Measurements from ENCODE around the gene GP1BB. TPM values are rescaled to one million over a fixed set of nuclear protein-coding genes. Genes with fewer than 3 reads are reported as not detected.

The GP1BB gene
- polyA plus RNA-seq, 2 of the 4 experiments (the other 2 are of a cell fraction): 0.06 to 0.48 TPM

DNA sequence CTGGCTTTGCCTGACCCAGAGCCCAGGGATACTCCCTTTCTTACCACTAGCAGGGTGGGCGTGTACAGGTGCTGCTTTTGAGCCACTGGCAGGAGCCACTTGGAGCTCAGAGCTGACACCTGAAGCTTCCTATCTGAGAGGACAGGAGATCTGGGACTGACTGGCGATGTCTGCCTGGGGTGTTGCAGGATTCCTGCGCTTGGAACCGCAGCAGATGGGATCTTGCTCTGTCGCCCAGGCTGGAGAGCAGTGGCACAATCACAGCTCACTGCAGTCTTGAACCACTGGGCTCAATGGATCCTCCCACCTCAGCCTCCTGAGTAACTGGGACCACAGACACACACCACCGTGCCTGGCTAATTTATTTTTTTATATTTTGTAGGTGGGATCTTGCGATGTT is 17.7 kb downstream of the GP1BB start:
- POLR2A ChIA-PET: no interaction called here
- H3K4me2 ChIP-seq: no peak overlapping the region
- no peak overlapping the region for H3K27ac ChIP-seq
- CTCF ChIA-PET: interaction anchor here (1.6 to 11.1 kb wide), 3 partner anchors 10 to 169 kb away, joined by 6 to 86 read pairs (median 11); no protein-coding TSS in a partner anchor
- DNase-seq (ENCODE audit: low read depth in 1 of 2, low spot score in 1 of 2) (no peak), FAIRE-seq (no peak), ATAC-seq (no peak)
- no peaks in the 10 kb centered on the region for H3K9me3 ChIP-seq
- no peak overlapping the region for H3K4me3 ChIP-seq
- WGBS (ENCODE audit: missing lambda C conversion rate): 86% methylated on average over 5 of the region's 7 CpGs
- TF ChIP-seq MAFK (IDR thresholded peaks at IDR 0.05; ENCODE audit: partially characterized antibody) (no peak), HDAC2 (IDR thresholded peaks at IDR 0.05) (no peak), CBX2 (IDR thresholded peaks at IDR 0.05; ENCODE audit: borderline replicate concordance, low read depth) (no peak), RARB (CRISPR knock-in tag; IDR thresholded peaks at IDR 0.05) (no peak), ZC3H11A (IDR thresholded peaks at IDR 0.05) (no peak), GATA3 (IDR thresholded peaks at IDR 0.05; ENCODE audit: borderline replicate concordance) (no peak), RFX5 (IDR thresholded peaks at IDR 0.05) (no peak), CEBPB (IDR thresholded peaks at IDR 0.05) (no peak), RAD21 (conservative IDR thresholded peaks at IDR 0.05 in 1 of 2, IDR thresholded peaks at IDR 0.05 in 1 of 2) (no peak), ZFP36 (IDR thresholded peaks at IDR 0.05; ENCODE audit: borderline replicate concordance, partially characterized antibody) (no peak), ZNF302 (CRISPR knock-in tag; IDR thresholded peaks at IDR 0.05) (no peak), HES2 (IDR thresholded peaks at IDR 0.05) (no peak), SMC3 (IDR thresholded peaks at IDR 0.05) (no peak), EP300 (IDR thresholded peaks at IDR 0.05) (no peak), MAZ (IDR thresholded peaks at IDR 0.05; ENCODE audit: borderline replicate concordance, low read depth, low read length) (no peak), REST (IDR thresholded peaks at IDR 0.05) (no peak), NR3C1 (IDR thresholded peaks at IDR 0.05) (no peak)
- TF ChIP-seq, protein P1, sequence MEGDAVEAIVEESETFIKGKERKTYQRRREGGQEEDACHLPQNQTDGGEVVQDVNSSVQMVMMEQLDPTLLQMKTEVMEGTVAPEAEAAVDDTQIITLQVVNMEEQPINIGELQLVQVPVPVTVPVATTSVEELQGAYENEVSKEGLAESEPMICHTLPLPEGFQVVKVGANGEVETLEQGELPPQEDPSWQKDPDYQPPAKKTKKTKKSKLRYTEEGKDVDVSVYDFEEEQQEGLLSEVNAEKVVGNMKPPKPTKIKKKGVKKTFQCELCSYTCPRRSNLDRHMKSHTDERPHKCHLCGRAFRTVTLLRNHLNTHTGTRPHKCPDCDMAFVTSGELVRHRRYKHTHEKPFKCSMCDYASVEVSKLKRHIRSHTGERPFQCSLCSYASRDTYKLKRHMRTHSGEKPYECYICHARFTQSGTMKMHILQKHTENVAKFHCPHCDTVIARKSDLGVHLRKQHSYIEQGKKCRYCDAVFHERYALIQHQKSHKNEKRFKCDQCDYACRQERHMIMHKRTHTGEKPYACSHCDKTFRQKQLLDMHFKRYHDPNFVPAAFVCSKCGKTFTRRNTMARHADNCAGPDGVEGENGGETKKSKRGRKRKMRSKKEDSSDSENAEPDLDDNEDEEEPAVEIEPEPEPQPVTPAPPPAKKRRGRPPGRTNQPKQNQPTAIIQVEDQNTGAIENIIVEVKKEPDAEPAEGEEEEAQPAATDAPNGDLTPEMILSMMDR (IDR thresholded peaks at IDR 0.05): no peak
- TF ChIP-seq, protein P2, sequence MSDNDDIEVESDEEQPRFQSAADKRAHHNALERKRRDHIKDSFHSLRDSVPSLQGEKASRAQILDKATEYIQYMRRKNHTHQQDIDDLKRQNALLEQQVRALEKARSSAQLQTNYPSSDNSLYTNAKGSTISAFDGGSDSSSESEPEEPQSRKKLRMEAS (IDR thresholded peaks at IDR 0.05): no peak
- no peaks in the 10 kb centered on the region for H3K4me1 ChIP-seq

DNA sequence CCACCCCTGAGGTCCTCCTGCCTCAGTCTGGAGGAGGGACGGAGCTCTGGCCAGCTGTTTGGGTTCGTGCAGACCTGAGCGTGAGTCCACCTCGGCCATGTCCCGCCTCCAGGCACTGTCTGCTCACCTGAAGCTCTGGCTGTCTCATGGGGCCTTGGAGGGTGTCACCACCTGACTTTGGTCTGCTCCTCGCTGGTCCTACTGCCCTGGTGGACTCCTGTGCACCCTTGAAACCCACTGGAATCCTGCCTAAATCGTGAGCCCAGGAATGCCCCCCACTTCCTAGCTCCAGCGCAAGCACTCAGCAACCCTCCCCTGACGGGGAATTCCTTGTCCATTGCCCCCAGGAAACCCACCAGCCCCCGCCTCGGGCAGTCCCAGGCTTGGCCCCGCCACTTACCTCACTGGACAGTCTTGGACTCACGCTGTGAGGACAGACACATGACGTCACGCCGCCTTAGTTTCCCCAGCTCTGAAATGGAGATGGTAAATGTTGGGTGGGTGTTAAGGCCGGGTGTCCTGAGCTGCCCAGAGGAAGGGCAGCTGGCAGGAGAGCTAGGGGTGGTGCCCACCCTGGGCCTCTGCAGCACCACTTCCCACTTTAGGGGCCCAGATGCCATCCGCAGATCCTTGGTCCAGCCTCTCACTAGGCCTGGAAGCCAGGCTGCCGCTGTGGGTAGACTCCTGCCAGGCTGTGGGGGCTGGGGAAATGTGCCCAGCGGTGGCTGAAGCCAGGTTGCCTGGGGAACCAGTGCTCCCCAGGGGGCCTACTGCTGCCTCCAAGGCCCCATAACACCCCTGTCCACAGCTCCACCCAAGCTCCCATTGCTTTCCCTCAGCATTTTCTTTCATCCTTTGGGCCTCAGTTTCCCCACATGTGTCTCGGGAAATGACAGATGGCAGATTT is 19.1 kb downstream of the GP1BB start:
- Histone ChIP-seq H3K4me3 (no peak overlapping the region), H3K4me2 (no peak overlapping the region), H3K27ac (no peak overlapping the region), H3K9me3 (no peaks in the 10 kb centered on the region), H3K4me1 (no peaks in the 10 kb centered on the region)
- ChIA-PET POLR2A (no interaction called here), CTCF (interaction anchor here (0.6 to 11.1 kb wide), 8 partner anchors 10 to 204 kb away, joined by 3 to 86 read pairs (median 6); partner anchors contain the start of gene GP1BB)
- DNase-seq (ENCODE audit: low read depth in 1 of 2, low spot score in 1 of 2): no peak
- FAIRE-seq: no peak
- no peak for ATAC-seq
- WGBS (ENCODE audit: missing lambda C conversion rate): 85% methylated on average over 8 of the region's 21 CpGs
- TF ChIP-seq NFE2L2 (conservative IDR thresholded peaks at IDR 0.05; ENCODE audit: low read length): no peak
- no peak for TF ChIP-seq MYC (IDR thresholded peaks at IDR 0.05; ENCODE audit: borderline replicate concordance, low read length)
- no peak for TF ChIP-seq ZSCAN20 (CRISPR knock-in tag; IDR thresholded peaks at IDR 0.05)
- no peak for TF ChIP-seq USF2 (IDR thresholded peaks at IDR 0.05)
- TF ChIP-seq PBX3 (IDR thresholded peaks at IDR 0.05): no peak
- TF ChIP-seq, protein P3, sequence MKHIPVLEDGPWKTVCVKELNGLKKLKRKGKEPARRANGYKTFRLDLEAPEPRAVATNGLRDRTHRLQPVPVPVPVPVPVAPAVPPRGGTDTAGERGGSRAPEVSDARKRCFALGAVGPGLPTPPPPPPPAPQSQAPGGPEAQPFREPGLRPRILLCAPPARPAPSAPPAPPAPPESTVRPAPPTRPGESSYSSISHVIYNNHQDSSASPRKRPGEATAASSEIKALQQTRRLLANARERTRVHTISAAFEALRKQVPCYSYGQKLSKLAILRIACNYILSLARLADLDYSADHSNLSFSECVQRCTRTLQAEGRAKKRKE (CRISPR knock-in tag; IDR thresholded peaks at IDR 0.05; ENCODE audit: low read depth): no peak
- TF ChIP-seq, protein P1 (IDR thresholded peaks at IDR 0.05): no peak
- no peak for TF ChIP-seq EP300 (IDR thresholded peaks at IDR 0.05)

All from A549 (cell line).